NCI-H345 (cell line): ENCODE measurements around the gene KRT31.
"Not testable (repeated sequence)": the region's sequence is repeated elsewhere in the genome, so short reads cannot be mapped to it uniquely, and the experiment has no call there.

Experiments
- DNase-seq: peaks from one replicate; lab custom pipeline; 2025; lab: John Stamatoyannopoulos, UW

Gene KRT31

DNA sequence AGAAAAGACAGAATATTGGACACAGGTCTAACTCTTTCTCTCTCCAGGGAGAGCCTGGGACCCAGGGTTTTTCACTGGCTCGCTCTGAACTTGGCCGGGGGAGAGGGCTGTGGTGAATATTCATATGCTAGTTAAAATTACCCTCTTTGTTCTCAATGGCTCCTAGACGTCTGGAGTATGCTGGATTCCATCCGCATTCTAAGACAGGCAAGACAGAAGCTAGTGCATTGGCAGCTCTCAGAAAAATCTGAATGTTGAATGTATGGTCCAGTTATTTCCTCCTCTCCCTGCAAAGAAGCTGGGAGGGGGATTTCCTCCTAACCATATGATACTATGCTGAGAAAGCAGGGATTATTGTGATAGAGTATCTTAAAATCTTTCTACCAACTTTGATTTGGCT lies 9.7 kb downstream of the KRT31 start:
- DNase-seq, result no peak

DNA sequence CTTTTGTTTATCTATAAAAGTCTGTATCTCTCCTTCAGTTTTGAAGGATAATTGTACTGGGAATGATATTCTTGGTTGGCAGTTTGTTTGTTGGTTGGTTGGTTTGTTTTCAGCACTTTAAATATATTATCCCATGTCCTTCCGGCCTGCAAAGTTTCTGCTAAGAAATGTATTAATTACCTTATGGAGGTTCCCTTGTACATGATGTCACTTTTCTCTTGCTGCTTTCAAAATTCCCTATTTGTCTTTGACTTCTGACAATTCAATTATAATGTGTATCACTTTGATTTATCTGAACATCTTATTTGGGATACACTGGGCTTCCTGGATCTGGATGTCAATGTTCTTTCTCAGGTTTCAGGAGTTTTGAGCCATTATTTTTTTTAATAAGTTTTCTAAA lies 11.2 kb downstream of the KRT31 start:
- no peak for DNase-seq

DNA sequence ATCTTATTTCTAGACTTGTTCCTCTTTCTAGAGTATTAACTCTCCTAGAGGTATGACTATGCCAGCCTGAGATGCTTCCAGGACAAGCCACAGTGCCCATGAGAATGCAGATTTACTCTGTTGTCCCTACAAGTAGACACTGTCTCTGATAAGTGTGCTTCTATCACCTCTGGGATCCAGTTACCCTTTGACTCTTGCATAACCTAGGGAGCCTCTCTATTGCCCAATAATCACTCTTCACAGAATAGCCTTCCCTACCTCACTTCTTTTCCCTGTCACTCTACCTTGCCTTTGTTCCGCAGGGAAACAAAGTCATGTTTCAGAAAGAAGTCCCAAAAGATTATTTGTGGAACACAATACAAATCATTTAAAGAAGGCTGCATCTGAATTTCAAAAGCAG lies 13.7 kb downstream of the KRT31 start:
- no peak for DNase-seq

DNA sequence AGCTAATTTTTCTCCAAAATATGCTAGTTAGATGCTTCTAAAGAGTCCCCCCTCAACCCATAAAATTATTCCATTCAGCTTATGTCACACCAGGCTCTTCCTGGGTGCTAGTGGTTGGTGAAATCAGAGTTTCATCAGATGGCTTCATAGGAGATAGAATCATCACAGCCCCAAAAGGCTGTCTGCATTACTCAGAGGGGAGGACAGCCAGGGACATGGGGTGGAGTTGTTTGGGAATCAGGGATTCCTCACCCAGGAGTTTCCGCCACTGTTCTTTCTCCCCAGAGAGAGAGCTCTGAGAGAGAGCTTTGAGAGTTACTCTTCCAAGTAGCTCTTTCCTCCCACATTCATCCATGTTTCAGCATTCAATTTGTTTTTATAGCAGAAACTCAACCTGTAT lies 15.0 kb downstream of the KRT31 start:
- DNase-seq, result no peak

DNA sequence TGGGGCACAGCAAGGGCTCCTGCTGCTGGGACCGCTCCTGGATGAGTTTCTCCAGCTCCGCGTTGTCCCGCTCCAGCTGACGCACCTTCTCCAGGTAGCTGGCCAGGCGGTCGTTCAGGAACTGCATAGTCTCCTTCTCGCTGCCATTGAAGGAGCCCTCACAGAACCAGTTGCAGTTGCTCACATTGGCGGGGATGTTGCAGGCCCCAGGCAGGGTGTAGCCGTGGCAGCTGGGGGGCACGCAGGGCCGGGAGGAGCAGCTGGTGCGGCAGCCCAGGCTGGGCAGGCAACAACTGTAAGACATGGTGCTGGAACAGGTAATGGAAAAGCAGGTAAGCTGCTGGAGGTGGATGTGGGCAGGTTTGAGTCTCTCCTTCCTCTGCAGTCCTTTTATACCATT lies 15.5 kb downstream of the KRT31 start, which contains the start of gene KRT34:
Gene KRT34, minus strand, starts transcription at position 364 of the 400 bp plus-strand sequence. Its CDS starts 60 bp downstream, at position 304.
- DNase-seq, result not testable (repeated sequence)

DNA sequence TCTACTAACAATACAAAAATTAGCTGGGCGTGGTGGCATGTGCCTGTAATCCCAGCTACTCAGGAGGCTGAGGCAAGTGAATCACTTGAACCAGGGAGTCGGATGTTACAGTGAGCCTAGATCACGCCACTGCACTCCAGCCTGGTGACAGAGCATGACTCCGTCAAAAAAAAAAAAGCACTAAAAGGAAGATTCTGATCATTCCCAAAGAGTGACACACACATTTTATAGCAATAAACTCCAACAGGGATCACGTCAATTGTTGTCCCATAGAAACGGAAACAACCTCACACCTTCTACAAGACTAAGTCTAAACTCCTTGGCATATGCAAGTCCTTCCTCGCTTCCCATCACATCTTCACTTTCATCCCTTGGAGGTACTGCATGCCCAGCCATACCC lies 17.3 kb downstream of the KRT31 start:
- DNase-seq, result not testable (repeated sequence)

DNA sequence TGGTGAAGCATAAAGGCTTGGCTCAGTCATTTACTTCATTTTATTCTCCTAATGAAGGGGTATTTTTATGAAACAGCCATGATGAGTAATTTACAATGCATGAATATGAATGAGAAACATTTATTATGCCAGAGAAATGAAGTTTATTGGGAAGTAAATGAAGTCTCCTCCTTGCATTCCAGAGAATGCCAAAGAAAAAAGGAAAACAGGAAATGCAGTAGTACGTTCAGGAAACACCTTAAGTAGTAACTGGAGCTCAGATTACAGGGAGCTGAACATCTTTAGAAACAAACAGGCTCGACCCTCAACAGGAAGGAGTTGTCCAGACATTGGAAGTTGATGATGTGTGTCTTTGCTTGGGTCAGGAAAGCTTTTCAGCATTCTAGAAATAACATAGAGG lies 19.9 kb downstream of the KRT31 start:
- DNase-seq, result no peak

DNA sequence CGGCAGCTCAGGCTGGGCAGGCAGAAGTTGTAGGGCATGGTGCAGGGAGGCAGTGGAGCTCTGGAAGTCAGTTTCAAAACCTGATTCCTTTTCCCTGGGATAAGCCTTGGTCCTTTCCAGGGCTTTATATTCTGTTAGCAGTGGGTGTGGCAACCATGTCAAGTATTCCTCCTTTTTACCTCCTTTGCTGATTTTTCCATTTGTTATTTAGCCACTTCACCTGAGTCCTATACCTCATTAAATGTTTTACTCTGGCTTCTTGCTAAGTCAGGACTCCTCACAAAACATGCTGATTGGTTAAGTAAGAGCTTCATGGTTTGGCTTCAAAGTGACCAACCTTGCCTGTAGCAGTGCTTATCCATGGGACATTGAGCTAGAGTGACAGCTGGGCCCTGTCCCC lies 27.7 kb downstream of the KRT31 start, which contains the start of gene KRT33B:
Gene KRT33B, minus strand, starts transcription at position 101 of the 400 bp plus-strand sequence. Its CDS starts 63 bp downstream, at position 38.
- no peak for DNase-seq

DNA sequence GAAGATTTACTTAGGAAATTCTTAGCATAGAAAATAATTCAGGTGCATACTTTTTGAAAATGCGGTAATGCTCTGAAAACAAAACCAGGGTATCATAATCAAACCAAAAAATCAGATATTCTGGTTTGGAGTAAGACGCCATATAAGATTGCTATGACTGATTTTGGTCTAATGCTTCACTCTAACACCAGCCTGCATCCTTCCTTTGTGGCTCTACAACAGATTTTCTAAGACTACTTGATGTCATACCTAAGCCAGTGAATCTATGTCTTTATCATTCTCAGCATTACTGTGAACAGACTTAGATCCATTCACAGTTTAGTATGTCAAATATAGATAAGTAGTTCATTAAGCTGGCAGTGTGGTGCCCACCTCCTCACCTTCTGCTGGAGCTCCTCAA lies 28.4 kb downstream of the KRT31 start:
- no peak for DNase-seq

DNA sequence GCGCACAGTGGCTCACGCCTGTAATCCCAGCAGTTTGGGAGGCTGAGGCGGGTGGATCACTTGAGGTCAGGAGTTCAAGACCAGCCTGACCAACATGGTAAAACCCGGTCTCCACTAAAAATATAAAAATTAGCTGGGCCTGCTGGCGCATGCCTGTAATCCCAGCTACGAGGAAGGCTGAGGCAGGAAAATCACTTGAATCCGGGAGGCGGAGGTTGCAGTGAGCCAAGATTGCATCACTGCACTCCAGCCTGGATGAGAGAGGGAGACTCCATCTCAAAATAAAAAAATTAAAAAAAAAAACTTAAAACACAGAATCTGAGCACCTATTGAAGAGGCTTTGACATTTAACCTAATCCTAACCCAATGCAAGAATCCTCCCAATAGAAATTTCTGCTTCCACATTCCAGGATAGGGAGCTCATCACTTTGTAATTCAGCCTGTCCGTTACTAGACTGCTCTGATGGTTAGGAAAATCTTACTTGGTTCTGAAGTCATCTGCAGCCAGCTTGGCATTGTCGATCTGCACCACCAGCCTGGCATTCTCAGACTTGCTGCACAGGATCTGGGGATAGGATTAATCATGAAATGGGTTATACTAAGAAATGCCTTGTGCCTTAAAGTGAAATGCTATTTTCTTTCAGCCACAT lies 29.9 kb downstream of the KRT31 start:
- DNase-seq, result no peak

DNA sequence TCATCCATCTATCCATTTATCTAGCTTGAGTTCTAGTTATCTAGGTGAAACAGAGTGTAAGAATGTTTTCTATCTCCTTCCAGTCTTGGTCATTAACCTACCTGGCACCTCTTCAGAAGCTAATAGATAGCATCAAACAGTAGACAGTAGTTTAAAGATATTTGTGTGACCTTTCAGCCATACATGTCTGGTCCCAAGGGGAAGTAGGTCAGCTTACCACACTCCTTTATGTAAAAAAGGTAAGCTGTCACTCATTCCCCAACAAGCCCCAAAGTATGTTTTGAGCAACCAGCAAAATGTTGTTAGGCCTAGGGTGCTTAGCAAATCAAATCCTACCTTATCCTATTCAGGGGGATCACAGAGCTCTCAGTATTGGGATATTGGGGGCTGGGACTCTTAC lies 31.3 kb downstream of the KRT31 start:
- DNase-seq, result no peak

DNA sequence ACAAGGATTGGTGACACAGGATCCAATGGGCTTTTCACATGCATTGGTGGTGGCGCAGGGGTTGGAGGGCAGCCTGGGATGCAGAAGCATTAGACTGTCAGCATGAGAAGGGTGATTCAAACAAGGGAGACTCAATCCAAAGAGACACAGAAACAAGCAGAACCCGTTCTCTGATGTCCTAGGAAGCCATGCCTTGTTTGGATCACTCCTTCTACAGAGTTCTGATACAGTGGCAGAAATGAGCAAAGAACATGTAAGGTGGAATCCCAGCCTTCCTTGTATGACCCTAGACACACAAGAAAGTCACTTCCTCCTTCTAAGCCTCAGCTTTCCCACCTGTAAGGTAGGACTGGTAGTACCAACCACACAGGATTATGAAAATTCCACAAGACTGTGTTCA lies 33.5 kb downstream of the KRT31 start:
- DNase-seq, result no peak

DNA sequence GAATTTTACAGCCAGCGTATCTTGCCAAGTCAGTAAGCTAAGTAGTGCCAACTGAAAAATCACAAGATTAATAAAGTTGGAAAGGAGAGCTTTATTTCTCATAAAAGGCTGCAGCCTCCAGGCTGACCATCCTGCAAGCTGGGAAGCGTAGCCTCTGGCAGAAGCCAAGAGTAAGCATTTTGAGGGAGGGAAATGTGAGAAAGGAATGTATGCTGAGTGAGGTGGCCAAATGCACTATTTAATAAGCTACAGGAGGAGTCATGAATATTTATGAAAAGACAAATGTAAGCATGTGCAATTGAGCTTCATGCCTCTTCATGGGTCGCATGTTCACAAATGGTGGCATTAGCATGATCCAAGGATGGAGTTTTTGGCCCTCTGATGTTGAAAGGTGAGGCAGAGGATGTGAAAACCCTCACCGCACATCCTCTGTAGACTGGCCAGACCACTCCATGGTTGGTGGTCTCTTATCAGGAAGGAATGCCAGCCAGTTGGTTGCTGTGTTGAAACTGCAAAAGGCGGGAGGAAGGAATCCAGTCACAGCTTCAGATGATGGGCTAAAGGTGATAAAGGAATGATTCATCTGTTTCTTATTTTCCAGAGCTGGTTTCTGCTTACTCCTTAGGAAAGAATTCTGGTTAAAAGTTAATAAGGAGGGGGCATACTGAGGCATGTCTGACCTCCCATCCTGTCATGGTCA lies 37.0 kb downstream of the KRT31 start:
- DNase-seq, result no peak

DNA sequence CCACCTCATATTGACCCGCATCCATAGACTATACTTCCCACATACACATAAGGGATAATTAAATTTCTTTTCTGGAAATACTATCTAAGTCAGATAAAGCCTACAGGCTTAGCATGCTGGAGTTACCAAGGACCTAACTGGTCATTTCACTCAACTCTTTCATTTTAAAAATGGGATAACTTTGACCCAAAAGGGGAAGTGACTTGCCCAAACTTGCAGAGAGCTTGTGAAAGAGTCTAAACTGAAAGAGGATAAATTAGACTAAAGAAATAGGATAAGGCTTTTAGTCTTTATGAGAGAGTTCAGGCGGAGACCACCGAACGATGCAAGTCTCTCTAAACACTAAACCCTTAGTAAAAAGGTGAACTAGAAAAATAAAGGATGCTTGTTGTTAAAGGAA lies 42.9 kb downstream of the KRT31 start:
- no peak for DNase-seq

DNA sequence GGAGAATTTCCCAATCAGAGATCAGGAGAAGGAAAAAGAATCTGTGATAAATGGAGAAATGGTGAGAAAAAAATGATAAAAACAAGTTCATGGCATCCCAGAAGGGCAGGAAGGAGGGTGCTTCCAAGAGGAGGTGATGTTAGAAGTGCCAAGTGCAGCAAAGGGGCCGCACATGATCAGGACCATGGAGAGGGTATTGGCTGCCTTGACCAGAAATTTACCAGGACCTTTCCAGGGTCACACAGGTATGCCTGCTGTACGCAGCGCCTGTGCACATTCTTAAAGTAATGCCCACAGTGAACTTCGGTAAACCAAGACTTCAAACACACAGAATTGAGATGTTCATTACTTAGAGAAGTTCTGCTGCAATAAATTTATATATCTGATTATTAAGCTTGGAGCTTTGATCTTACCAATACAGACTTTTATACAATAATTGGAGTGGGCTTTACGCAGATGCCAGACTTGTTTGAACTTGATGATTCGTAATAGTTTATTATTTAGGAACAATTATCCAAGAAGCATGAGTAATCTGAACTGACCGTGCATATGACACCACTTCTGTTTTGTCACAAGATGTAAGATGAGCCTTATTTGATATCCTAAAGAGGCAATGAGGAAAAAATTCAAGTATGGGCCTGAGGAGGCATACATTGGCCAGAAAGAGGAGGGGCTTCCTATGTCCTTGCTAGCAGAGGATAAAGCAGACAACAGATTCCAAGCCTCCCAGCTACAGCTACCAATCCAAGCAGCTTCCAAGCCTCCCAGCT lies 44.6 kb downstream of the KRT31 start:
- no peak for DNase-seq

DNA sequence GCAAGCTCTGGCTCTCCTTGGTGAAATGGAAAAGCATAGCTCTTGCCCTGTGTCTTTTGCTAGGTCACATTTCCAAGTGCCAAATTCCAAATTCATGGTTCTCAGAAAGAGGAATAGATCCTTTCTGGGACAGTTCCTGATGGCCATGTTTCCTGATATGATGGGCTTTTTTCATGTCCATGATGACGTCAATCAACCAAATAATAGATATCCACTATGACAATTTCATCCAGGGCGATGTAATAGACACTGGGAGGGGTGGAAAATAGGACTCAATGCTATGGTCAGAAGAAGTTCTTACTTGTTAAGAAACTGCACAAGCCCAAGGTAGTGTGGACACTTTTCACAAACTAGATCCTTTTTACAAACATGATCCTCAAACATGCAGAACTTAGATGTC lies 46.2 kb downstream of the KRT31 start:
- no peak for DNase-seq

DNA sequence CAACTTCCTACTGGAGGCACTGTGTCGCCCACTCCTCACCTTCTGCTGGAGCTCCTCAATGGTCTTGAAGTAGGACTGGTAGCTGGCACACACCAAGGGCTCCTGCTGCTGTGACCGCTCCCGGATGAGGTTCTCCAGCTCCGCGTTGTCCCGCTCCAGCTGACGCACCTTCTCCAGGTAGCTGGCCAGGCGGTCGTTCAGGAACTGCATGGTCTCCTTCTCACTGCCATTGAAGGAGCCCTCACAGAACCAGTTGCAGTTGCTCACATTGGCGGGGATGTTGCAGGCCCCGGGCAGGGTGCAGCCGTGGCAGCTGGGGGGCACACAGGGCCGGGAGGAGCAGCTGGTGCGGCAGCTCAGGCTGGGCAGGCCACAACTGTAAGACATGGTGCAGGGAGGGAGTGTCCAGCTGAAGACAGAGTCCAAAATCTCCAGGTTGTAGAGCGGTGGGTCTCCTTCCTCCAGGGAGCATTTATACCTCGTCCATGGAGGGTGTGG lies 47.0 kb downstream of the KRT31 start, which contains the start of gene KRT33A:
Gene KRT33A, minus strand, starts transcription at position 448 of the 498 bp plus-strand sequence. Its CDS starts 61 bp downstream, at position 387.
- not testable (repeated sequence) for DNase-seq

DNA sequence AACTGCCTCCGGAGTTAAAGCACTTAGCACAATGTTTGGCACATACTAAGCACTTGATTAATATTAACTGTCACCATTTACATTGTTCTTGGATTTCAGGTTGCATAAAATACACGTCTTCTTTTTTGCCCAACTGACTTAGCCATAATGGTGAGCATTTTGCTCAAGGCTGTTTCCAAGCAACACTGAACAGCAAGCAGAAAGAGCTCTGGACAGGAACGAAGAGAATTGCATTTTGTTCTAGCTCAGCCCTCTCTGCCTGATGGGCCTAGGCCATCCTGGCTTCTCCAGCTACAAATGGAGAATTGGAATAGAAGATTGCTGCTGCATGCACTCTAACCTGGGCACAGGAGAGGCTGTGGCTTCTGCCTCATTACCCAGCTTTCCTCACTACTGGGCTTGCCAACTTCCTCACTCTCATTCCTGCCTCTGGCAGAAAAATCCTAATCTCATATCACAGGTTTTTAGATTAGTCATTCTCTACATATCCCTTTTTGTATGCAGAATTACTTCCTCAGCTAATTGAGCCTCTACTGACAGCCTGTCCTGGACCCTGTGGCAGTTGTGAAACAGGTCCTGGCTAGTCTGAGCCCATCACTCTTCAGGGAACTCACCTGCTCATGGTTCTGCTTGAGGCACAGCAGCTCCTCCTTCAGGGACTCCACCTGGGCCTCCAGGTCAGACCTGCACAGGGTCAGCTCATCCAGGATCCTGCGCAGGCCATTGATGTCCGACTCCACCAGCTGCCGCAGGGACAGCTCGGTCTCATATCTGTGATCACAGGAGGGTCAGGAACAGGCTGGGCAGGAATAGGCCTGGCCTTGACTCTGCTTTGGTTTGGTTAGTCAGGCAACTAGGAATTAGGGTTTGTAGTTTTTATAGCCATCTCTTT lies 49.3 kb downstream of the KRT31 start:
- DNase-seq, result no peak

DNA sequence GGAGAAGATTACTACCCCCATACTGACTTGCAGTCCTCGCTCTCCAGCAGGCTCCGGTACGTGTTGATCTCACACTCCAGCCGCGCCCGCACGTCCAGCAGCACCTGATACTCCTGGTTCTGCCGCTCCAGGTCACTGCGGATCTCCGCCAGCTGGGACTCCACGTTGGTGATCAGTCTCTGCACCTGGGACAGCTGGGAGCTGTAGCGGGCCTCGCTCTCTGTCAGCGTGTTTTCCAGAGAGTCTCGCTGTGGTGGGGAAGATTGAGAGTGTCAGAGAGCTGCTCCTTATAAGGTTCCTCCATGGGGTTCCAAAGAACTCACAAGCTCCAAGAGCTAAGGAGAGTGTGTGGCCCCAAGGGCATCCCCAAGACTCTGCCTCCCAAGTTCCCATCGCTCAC lies 51.0 kb downstream of the KRT31 start:
- DNase-seq, result not testable (repeated sequence)

DNA sequence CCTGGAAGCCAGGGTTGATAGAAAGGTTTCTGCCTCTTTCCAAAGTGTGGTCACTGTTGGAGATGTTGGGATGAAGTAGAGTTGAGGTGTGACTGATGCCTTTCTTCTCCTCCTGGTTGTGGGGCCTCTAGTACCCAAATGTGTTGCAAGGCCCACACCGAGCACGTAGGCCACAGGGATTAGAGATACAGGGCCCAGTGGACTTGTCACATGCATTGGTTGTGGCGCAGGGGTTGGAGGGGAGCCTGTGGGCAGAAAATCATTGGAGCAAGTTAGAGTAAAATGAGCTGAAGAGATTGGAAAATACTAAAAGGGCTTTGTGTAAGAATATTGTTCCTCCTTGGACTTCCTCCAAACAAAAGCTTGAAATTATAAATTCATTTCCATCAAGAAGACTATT lies 51.4 kb downstream of the KRT31 start:
- no peak for DNase-seq
